IPS-20b (cell line): ENCODE data around the gene EOGT.

Source experiments
- H3K27ac ChIP-seq: one replicate; pipeline ENCODE4 v1.5.1; 2013; ENCODE audit warnings: low read length
- H3K27me3 ChIP-seq: 2 replicates; pipeline ENCODE4 v1.6.1; 2013; ENCODE audit warnings: mild to moderate bottlenecking, low read length, inconsistent platforms; ENCODE audit not compliant: insufficient read depth
- H3K36me3 ChIP-seq: 2 replicates; pipeline ENCODE4 v1.6.1; 2013; ENCODE audit warnings: low read depth, mild to moderate bottlenecking, inconsistent platforms, low read length, moderate library complexity; ENCODE audit not compliant: insufficient read depth
- H3K4me1 ChIP-seq: 2 replicates; pipeline ENCODE4 v1.6.1; 2013; ENCODE audit warnings: mild to moderate bottlenecking, control low read depth, inconsistent platforms, low read length, moderate library complexity; ENCODE audit not compliant: insufficient read depth
- H3K4me3 ChIP-seq: 2 replicates; pipeline ENCODE4 v1.5.1; 2013; ENCODE audit warnings: mild to moderate bottlenecking, low read length, inconsistent platforms
- H3K9ac ChIP-seq: 2 replicates; pipeline ENCODE4 v1.6.1; 2013; ENCODE audit warnings: low read depth, mild to moderate bottlenecking, inconsistent platforms, low read length, moderate library complexity
- H3K9me3 ChIP-seq: 2 replicates; pipeline ENCODE4 v1.6.1; 2013; ENCODE audit warnings: mild to moderate bottlenecking, low read depth, low read length, inconsistent platforms; ENCODE audit not compliant: insufficient read depth

The EOGT gene

DNA sequence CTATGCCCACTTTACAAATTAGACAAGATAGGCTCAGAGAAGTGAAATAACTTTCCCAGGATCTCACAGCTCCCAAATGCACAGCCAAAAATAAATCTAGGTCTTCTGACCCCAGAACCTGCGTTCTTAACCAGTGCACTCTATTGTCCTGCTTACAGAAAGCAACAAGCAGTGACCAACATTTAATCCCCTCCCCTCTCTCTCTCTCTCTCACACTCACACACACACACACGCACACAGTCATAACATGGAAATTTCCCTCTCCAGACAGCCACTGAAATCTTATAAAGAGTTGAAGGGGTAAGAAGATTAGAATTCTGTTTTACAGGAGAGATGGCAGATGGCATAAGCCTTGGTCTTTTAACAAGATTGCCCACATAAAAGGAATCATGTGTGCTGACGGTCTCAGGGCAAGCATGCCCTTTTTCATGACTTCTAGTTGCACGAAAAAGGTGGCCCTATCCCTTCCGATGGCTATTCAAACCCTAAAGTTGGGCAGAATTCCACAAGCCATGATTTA is 29.4 kb downstream of the EOGT start:
- Histone ChIP-seq H3K4me3 (no peak overlapping the region), H3K9me3 (no peaks in the 10 kb centered on the region), H3K27me3 (no peaks in the 10 kb centered on the region), H3K27ac (no peak overlapping the region), H3K4me1 (no peaks in the 10 kb centered on the region), H3K36me3 (peaks cover 97% of the 10 kb centered on the region), H3K9ac (no peak overlapping the region)

- Histone ChIP-seq H3K36me3 (peaks cover 74% of the 10 kb centered on the region), H3K27me3 (no peaks in the 10 kb centered on the region), H3K9ac (no peak overlapping the region), H3K27ac (no peak overlapping the region), H3K4me3 (no peak overlapping the region), H3K9me3 (no peaks in the 10 kb centered on the region), H3K4me1 (no peaks in the 10 kb centered on the region)
These were observed 35.9 kb downstream of the EOGT start for GRCh38 chr3:68977486-68978167.

GRCh38 chr3:68974711-68975110 is 38.8 kb downstream of the EOGT start:
- Histone ChIP-seq H3K9ac (no peak overlapping the region), H3K27ac (no peak overlapping the region), H3K27me3 (no peaks in the 10 kb centered on the region), H3K36me3 (peaks cover 45% of the 10 kb centered on the region), H3K4me1 (no peaks in the 10 kb centered on the region), H3K9me3 (no peaks in the 10 kb centered on the region), H3K4me3 (no peak overlapping the region)

- H3K9ac ChIP-seq: no peak overlapping the region
- peaks cover 34% of the 10 kb centered on the region for H3K36me3 ChIP-seq
- no peak overlapping the region for H3K4me3 ChIP-seq
- no peaks in the 10 kb centered on the region for H3K9me3 ChIP-seq
- H3K27ac ChIP-seq: no peak overlapping the region
- no peaks in the 10 kb centered on the region for H3K27me3 ChIP-seq
- no peaks in the 10 kb centered on the region for H3K4me1 ChIP-seq
These were observed 39.8 kb downstream of the EOGT start for GRCh38 chr3:68973639-68974038.

DNA sequence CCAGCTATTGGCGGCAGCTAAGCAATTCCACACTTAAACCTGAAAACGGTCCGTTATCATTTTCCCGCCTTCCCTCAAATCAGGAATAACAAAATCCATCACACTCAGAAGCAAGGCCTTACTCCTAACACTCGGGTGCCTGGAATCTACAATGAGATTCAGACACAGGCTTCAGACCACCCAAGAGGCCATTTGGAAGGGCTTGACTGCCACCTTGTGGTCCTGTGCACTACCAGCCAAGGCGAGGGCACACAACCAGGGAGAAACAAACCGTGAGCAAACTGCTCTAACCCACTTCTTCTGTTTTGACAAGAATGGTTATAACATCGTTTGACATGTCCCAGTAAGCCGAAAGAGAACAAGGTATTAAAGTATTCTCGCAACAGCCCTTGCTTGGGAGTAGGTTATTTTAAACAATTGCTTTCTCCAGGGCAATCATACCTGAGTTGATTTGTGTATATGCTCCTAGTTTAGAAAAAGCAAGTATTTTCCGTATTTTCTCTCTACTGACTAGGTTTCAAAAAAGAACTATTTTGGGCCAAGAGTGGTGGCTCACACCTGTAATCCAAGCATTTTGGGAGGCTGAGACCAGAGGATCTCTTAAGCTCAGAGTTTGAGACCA is 41.0 kb downstream of the EOGT start:
- H3K27ac ChIP-seq: no peak overlapping the region
- no peaks in the 10 kb centered on the region for H3K27me3 ChIP-seq
- H3K9me3 ChIP-seq: no peaks in the 10 kb centered on the region
- H3K4me1 ChIP-seq: no peaks in the 10 kb centered on the region
- no peak overlapping the region for H3K9ac ChIP-seq
- peaks cover 22% of the 10 kb centered on the region for H3K36me3 ChIP-seq
- no peak overlapping the region for H3K4me3 ChIP-seq

DNA sequence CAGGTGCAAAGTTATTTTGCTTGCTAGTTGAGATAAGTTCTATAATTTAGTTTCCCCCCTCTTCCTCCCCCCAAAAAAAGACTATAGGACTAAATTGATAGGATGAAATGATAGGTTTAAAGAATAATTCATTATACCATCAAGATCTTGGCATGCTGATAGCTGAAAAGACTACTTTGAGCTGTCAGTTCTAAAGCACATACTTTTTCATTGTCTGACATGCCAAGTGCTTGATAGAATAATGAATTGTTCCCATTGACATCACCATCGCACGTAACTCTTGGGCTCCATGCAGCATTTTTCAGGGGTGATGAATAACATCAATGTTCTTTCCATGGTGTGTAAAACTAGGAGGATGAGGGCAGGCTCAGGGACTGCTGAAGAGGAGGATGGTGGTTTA is 48.8 kb downstream of the EOGT start:
- Histone ChIP-seq H3K4me1 (no peaks in the 10 kb centered on the region), H3K36me3 (no peaks in the 10 kb centered on the region), H3K4me3 (no peak overlapping the region), H3K9ac (no peak overlapping the region), H3K9me3 (no peaks in the 10 kb centered on the region), H3K27me3 (no peaks in the 10 kb centered on the region), H3K27ac (no peak overlapping the region)

GRCh38 chr3:68963891-68964290 is 49.6 kb downstream of the EOGT start:
- no peak overlapping the region for H3K27ac ChIP-seq
- no peaks in the 10 kb centered on the region for H3K9me3 ChIP-seq
- H3K4me3 ChIP-seq: no peak overlapping the region
- no peaks in the 10 kb centered on the region for H3K4me1 ChIP-seq
- no peaks in the 10 kb centered on the region for H3K27me3 ChIP-seq
- no peak overlapping the region for H3K9ac ChIP-seq
- no peaks in the 10 kb centered on the region for H3K36me3 ChIP-seq

DNA sequence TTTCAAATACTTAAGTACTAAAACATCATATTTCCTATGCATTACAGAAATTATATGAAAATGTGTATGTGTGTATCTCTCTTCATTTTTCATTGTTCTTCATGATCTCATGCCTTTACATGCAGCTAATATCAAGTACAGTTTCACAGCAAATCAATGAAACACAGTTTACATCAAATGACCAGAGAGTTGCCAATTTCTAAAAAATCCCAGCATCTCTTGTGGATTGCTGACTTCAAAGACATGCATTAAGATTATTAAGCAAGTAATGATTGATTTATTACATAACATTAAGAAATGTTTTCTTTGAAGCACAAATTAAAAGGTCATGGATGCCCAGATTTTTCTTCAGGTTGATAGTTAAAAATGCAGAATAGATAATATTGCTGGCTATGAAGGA is 50.1 kb downstream of the EOGT start:
- Histone ChIP-seq H3K4me1 (no peaks in the 10 kb centered on the region), H3K27me3 (no peaks in the 10 kb centered on the region), H3K4me3 (no peak overlapping the region), H3K9me3 (no peaks in the 10 kb centered on the region), H3K9ac (no peak overlapping the region), H3K36me3 (no peaks in the 10 kb centered on the region), H3K27ac (no peak overlapping the region)

DNA sequence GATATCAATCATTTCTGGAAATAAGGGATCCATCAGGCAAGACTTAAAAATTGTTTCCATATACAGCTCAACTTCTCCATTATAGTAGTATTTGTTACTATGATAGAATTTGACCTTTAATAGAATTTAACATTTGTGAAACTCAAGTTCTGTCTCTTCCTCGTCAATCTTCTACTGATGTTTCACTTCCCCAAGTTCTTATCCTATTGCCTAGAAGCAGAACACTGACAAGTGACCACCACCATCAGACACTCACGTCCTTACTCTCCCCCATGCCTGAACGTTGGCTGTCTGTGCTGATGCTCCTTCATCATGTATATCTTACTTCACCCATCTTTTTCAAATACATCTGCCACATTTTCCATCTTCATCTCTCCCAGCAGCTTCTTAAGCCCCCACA is 54.6 kb downstream of the EOGT start:
- peaks cover 5% of the 10 kb centered on the region; the same call in 1 of the 2 replicates for H3K4me1 ChIP-seq
- no peak overlapping the region for H3K9ac ChIP-seq
- no peaks in the 10 kb centered on the region for H3K36me3 ChIP-seq
- no peak overlapping the region for H3K27ac ChIP-seq
- H3K9me3 ChIP-seq: no peaks in the 10 kb centered on the region
- no peaks in the 10 kb centered on the region for H3K27me3 ChIP-seq
- H3K4me3 ChIP-seq: no peak overlapping the region

DNA sequence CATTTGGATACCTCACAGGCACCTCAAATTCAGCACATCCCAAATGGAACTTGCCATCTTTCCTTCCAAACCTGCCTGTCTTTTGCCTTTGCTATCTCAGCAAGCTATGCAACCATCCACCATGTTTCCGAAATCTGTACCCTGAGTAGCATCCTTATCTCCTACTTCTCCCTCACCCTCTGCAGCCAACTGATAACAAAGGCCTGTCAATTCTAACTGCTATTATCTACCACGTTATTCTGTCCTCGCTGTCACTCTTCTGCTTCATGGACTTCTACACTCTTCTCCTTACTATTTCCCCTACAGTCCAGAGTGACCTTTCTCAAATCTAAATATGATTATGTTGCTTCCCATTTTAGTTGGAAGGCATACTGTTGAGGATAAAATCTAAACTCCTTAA is 55.6 kb downstream of the EOGT start:
- Histone ChIP-seq H3K36me3 (no peaks in the 10 kb centered on the region), H3K9ac (no peak overlapping the region), H3K27ac (no peak overlapping the region), H3K4me3 (no peak overlapping the region), H3K9me3 (no peaks in the 10 kb centered on the region), H3K27me3 (no peaks in the 10 kb centered on the region), H3K4me1 (peaks cover 11% of the 10 kb centered on the region; the same call in 1 of the 2 replicates)

DNA sequence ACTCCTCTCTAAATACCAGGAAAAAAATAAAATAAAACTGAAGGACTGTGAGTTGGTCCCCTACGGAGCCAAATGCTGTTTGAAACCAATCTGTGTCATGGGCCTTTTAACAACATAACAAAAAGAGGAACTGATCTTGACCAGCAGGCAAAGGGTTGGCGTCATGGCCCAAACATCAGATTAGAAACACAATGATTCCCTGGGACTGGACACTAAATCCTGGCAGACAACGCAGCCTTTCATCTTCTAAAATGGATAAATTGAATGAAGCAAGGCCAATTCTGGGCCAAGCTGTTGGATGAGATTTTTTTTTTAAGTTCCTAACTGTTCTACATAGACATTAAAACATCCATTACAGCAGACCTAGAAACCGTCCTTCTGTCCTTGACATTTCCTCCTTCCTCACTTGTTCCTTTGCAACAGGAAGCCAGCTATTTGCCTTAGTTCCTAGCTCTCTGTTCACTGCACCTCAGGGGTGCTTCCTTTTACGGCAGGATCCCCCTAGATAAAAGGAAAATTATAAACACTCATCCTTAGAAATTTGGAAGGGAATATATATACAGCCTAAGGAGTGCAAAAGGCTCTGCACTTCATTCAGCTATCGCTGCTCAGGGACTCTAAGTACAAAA is 59.6 kb downstream of the EOGT start:
- no peak overlapping the region for H3K27ac ChIP-seq
- H3K9me3 ChIP-seq: no peaks in the 10 kb centered on the region
- no peak overlapping the region for H3K4me3 ChIP-seq
- no peak overlapping the region for H3K9ac ChIP-seq
- peaks cover 11% of the 10 kb centered on the region; the same call in 1 of the 2 replicates for H3K4me1 ChIP-seq
- no peaks in the 10 kb centered on the region for H3K36me3 ChIP-seq
- no peaks in the 10 kb centered on the region for H3K27me3 ChIP-seq

GRCh38 chr3:68945225-68945624 is 68.3 kb downstream of the EOGT start:
- no peak overlapping the region for H3K27ac ChIP-seq

More at GRCh38 chr3:68945225-68945624, 68.3 kb downstream of the EOGT start:
- H3K9ac ChIP-seq: no peak overlapping the region
- H3K9me3 ChIP-seq: no peaks in the 10 kb centered on the region
- H3K36me3 ChIP-seq: no peaks in the 10 kb centered on the region
- H3K4me1 ChIP-seq: peaks cover 5% of the 10 kb centered on the region; the same call in 1 of the 2 replicates
- no peak overlapping the region for H3K4me3 ChIP-seq
- H3K27me3 ChIP-seq: no peaks in the 10 kb centered on the region
